Daoy (cell line): ENCODE measurements around the gene TNIP1. TPM values are rescaled to one million over a fixed set of nuclear protein-coding genes. Genes with fewer than 3 reads are reported as not detected.

ENCODE experiments used
- DNase-seq: peaks from one replicate; pipeline ENCODE4 v3.0.0-alpha.2; 2015; ENCODE audit warnings: low read depth
- total RNA-seq: library from RNA; depleted of rRNA; stranded (reverse); fragments of >200 nt; shearing (Covaris generic); gene quantifications from 2 replicates; pipeline ENCODE4 v1.2.3, GENCODE V29; 2014

The TNIP1 gene
- total RNA-seq, 1 experiment from 2014 or later: 239 TPM

- DNase-seq: peak; percentile 67
Measured at GRCh38 chr5:151023047-151023615, 57.7 kb downstream of the TNIP1 start.

- DNase-seq: peak; percentile 84
Measured at GRCh38 chr5:151022511-151023018, 58.3 kb downstream of the TNIP1 start.

- DNase-seq: no peak
Measured at GRCh38 chr5:151021746-151022145, 59.1 kb downstream of the TNIP1 start.

GRCh38 chr5:151020304-151021110, 60.3 kb downstream of the TNIP1 start, which contains the start of gene GPX3:
TSS of gene GPX3 (plus strand) at chr5:151020591. CDS start at chr5:151020655, 64 bp downstream.
- DNase-seq: peak; percentile 75

- DNase-seq: no peak
Measured at GRCh38 chr5:151019331-151019730, 61.5 kb downstream of the TNIP1 start.

- DNase-seq: no peak
Measured at GRCh38 chr5:151018846-151019245, 62.0 kb downstream of the TNIP1 start.

GRCh38 chr5:151017897-151018296, 62.9 kb downstream of the TNIP1 start:
- no peak for DNase-seq

- DNase-seq: no peak
Measured at GRCh38 chr5:151016700-151017099, 64.1 kb downstream of the TNIP1 start.

- DNase-seq: no peak
Measured at GRCh38 chr5:151015974-151016587, 64.8 kb downstream of the TNIP1 start.

GRCh38 chr5:151014680-151015343, 66.0 kb downstream of the TNIP1 start:
- no peak for DNase-seq

GRCh38 chr5:151012862-151013261, 68.0 kb downstream of the TNIP1 start:
- DNase-seq: no peak

GRCh38 chr5:151008906-151009305, 71.9 kb downstream of the TNIP1 start:
- no peak for DNase-seq

GRCh38 chr5:151008210-151008491, 72.7 kb downstream of the TNIP1 start:
- no peak for DNase-seq

- DNase-seq: no peak
Measured at GRCh38 chr5:151007430-151008209, 73.2 kb downstream of the TNIP1 start.

- no peak for DNase-seq
Measured at GRCh38 chr5:151006704-151007334, 74.0 kb downstream of the TNIP1 start.

GRCh38 chr5:151005950-151006576, 74.8 kb downstream of the TNIP1 start:
- DNase-seq: peak; percentile 41

GRCh38 chr5:151005187-151005949, 75.5 kb downstream of the TNIP1 start:
- DNase-seq: no peak

GRCh38 chr5:151004499-151004898, 76.3 kb downstream of the TNIP1 start:
- DNase-seq: no peak

GRCh38 chr5:151003503-151003860, 77.4 kb downstream of the TNIP1 start:
- no peak for DNase-seq
